ENCODE measurements around the gene HNRNPL. TPM values are rescaled to one million over a fixed set of nuclear protein-coding genes. Genes with fewer than 3 reads are reported as not detected.

HNRNPL gene
- total and polyA plus RNA-seq, 9 of the 15 experiments (the other 6 are each of a cell fraction or from before 2014, with no cell fraction given): 39.5 to 610 (median 299) TPM

GRCh38 chr19:38815059-38816001 is 34.5 kb downstream of the HNRNPL start:
- DNase-seq (ENCODE audit: extremely low read depth in 1 of 4, low spot score in 3 of 4) (peak in 3 of 4 experiments; percentile 47 to 64 (median 57)), ATAC-seq (no peak), FAIRE-seq (no peak)
- TSS peak; percentile 94 for BruUV-seq (replicated peaks)
- Histone ChIP-seq H3K9ac (ENCODE audit: insufficient read depth in 1 of 2, low read depth in 2 of 2, low read length in 2 of 2) (0 out of 4 replicates have a peak overlapping the region, but pooled peaks of 1 of the 2 experiments have one; percentile 42), H3K27me3 (ENCODE audit: control insufficient read depth in 2 of 2, insufficient read depth in 2 of 2, low read length in 2 of 2) (no peaks in the 10 kb centered on the region), H3K9me1 (ENCODE audit: control insufficient read depth, insufficient read depth, low read length) (no peaks in the 10 kb centered on the region), H3K4me3 (no peak overlapping the region), H2AFZ (ENCODE audit: low read depth, low read length) (no peak overlapping the region), H3K79me2 (ENCODE audit: control insufficient read depth, insufficient read depth, low read length) (no peaks in the 10 kb centered on the region), H3K4me1 (replicated peaks in 1 of 2; ENCODE audit: control insufficient read depth in 2 of 2, insufficient read depth in 2 of 2, low read length in 2 of 2) (peaks cover 14 to 48% of the 10 kb centered on the region in 2 experiments), H3K9me3 (replicated peaks; ENCODE audit: control insufficient read depth, insufficient read depth, low read depth, low read length) (no peaks in the 10 kb centered on the region), H3K36me3 (ENCODE audit: control insufficient read depth, insufficient read depth, low read length) (peaks cover 22% of the 10 kb centered on the region; the same call in 2 of the 3 replicates), H3K27ac (ENCODE audit: extremely low read depth, low read depth, low read length) (no peak overlapping the region), H3K4me2 (ENCODE audit: insufficient read depth, low read length) (no peak overlapping the region), H4K20me1 (replicated peaks; ENCODE audit: control insufficient read depth, insufficient read depth, low read length) (no peaks in the 10 kb centered on the region)
- WGBS (ENCODE audit: insufficient coverage, low coverage, missing lambda C conversion rate): 89% methylated on average over 30 of the region's 34 CpGs
- intact Hi-C loops (cut with micrococcal nuclease): no loop called here
- ChIA-PET CTCF (ENCODE audit: low intra/inter-chr PET ratio) (no interaction called here), POLR2A (interaction anchor here (0.5 to 1.7 kb wide), 4 partner anchors 11 to 477 kb away, joined by 3 to 7 read pairs (median 3); no protein-coding TSS in a partner anchor)
- in situ Hi-C loops (cut with MboI): no loop called here
- TF ChIP-seq FOS (IDR thresholded peaks at IDR 0.05; ENCODE audit: extremely low read depth, insufficient read length) (peak; percentile 37), SMAD1 (IDR thresholded peaks at IDR 0.05; ENCODE audit: low read depth, low read length, partially characterized antibody) (no peak), PCBP2 (IDR thresholded peaks at IDR 0.05; ENCODE audit: low read depth, low read length, poor library complexity, severe bottlenecking) (no peak), MITF (IDR thresholded peaks at IDR 0.05) (no peak), NFYB (IDR thresholded peaks at IDR 0.05; ENCODE audit: extremely low read depth, insufficient read length) (peak; percentile 19), TFE3 (CRISPR knock-in tag; IDR thresholded peaks at IDR 0.05) (no peak), NR4A1 (CRISPR knock-in tag; IDR thresholded peaks at IDR 0.05) (no peak), NR4A1 (tag; IDR thresholded peaks at IDR 0.05) (no peak), AFF1 (IDR thresholded peaks at IDR 0.05; ENCODE audit: low read depth in 1 of 2, partially characterized antibody in 2 of 2) (no peak), BACH1 (tag; IDR thresholded peaks at IDR 0.05) (no peak), ZNF79 (CRISPR knock-in tag; IDR thresholded peaks at IDR 0.05; ENCODE audit: low read depth) (no peak), EP400 (IDR thresholded peaks at IDR 0.05) (no peak)
